Esophagus mucosa (tissue), 1 donor: ENCODE results near the gene MSRB3. TPM values are rescaled to one million over a fixed set of nuclear protein-coding genes. Genes with fewer than 3 reads are reported as not detected.
A peak's percentile ranks its signal among the peaks of the same experiment; 100 is the strongest.
"Not testable (repeated sequence)": the region's sequence is repeated elsewhere in the genome, so short reads cannot be mapped to it uniquely, and the experiment has no call there.

Experiments used
- ATAC-seq: fragments of 200-7000 bp; cut with Tn5 transposase; one replicate; pipeline ENCODE4 v1.9.1; 2020
- total RNA-seq: library from RNA; stranded (reverse); gene quantifications from one replicate; pipeline ENCODE4 v1.2.4, GENCODE V29; 2023
- donor health status: DM: yes; HTN: yes; CAD: no.

MSRB3 gene
- total RNA-seq, 1 donor from 2014 or later = 3.6 TPM

DNA sequence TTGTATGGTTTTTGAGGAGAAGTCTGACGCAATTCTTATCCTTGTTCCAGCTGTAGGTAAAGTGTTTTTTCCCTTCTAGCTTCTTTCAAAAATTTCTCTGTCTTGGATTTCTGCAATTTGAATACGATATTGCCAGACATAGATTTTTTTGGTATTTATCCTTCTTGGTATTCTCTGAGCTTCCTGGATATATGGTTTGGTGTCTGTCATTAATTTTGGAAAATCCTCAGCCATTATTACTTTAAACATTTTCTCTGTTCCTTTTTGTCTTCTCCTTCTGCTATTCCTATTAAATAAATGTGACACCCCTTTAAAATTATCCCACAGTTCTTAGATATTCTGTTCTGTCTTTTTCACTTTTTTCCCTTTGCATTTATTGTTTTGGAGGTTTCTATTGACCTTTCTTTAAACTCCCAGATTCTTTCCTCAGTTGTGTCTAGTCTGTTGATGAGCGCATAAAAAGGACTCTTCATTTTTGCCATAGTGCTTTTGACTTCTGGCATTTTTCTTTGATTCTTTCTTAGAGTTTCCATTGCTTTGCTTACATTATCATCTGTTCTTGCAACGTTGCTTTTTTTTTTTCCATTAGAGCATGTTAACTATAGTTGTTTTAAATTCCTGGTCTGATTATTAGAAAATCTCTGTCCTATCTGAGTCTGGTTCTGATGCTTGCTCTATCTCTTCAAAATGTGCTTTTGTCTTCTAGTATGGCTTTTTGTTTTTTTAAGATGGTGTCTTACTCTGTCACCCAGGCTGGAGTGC is 129.1 kb downstream of the MSRB3 start:
- ATAC-seq = no peak

DNA sequence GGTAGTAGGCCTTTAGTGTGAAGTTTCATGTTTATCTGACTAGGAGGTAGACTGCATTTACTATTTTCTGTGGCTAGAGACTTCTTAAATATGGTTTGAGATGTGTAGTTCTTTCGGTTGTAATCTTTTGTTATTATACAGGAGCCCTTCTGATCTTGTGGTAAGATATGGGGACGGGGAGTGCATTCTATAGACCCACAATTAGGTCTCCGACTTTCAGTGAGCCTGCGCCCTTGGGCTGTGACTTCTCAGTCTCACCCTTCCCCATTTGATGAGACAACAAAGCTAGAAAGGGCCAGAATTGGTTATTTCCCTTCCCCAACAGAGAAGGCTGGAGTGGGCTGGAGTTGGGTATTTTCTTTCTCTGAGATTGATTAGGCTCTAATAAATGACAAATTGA is 130.0 kb downstream of the MSRB3 start:
- no peak for ATAC-seq

DNA sequence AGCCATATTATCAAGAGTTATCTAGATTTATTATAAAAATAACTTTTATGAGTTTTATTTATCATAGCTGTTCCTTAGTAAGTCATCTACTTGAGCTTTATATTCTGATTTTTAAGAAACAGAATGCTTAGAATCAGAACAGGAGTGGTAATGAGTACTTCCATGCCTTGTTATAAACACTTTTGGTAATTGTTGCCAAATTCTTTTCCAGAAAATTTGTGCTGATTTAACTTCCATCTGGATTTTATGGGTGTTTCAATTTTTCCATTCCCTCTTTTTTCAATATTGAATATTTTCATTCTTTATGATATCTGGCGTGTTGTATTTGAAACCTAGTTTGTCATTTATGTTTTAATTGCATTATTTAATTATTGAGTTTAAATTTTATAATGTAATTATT is 131.2 kb downstream of the MSRB3 start:
- ATAC-seq = no peak

DNA sequence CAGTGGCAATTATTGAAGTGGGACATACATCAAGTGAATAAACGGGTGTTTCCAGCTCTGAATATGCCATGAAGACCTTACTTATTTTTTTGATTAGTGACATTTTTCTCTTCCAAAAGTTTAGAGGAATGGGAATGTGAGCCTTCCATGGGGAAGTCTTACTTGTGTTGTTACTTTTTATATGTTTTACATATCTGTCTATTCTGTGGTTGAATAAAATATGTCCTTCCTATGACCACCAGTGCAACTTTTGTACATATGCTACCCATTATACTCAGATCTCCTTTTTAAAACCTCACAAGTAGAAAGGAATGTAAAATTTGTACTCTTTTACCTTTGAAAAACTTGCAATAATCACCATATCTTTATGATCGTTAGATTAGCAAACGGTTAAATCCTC is 132.7 kb downstream of the MSRB3 start:
- ATAC-seq = no peak

DNA sequence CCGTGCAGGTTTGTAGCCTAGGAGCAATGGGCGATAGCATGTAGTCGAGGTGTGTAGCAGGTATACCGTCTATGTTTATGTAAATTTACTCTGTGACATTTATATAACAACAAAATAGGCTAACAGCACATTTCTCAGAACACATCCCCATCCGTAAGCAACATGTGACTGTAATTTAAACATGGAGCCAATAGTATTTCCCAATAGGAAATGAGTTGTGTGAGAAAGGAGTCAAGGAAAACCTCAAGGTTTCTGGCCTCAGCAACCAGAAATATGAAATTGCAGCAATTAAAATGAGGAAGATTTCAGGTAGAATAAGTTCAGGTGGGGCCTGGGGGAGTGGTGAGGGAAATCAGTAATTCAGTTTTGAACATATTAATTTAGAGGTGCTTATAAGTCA is 136.0 kb downstream of the MSRB3 start:
- no peak for ATAC-seq

DNA sequence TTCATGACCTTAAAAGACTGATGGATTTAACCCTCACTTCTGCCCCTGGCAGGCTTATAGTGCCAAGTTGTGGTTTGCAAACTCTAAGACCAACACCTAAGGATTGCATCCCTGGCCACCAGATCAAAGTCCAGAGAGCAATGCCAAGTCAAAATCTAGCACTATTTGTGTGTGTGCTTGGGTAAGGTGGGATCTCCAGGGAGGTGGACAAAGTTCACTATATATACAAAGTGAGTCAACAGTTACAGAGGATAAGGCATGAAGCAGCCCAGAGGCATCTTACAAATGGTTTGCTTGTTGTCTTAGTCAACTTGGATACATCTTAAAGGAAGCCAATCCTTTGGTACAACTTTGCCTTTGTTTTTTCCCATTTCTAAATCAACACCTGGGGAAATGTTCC is 137.3 kb downstream of the MSRB3 start:
- ATAC-seq = no peak

DNA sequence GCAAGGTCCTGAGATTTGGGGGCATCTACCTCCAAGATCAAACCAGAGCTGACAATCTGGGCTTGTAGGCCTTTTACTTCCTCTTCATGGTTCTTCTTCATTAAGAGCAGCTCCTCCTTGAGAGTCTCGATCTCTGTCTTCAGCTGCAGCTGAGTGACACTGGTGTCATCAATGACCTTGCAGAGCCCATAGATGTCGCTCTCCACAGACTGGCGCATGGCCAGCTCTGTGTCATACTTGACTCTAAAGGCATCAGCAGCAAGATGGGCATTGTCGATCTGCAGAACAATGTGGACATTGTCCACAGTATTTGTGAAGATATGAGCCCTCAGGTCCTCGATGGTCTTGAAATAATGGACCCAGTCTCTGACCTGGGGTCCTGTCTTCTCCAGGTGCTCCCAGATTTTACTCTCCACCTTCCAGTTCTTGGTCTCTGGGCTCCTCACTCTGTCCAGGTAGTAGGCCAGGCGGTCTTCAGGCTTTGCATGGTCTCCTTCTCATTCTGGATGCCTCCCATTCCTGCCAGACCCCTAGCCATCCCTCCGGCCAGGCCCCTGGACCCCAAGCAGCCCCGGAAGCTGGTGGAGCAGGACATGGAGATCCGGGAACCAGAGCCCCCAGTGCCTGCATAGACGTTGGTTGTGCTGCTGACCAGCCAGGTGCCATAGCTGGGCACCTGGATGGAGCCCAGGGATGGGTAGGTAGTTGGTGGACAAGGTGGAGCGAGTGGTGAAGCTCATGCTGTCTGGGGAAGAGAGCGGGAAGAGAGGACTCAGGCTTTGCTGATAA is 141.0 kb downstream of the MSRB3 start:
- ATAC-seq = no peak

DNA sequence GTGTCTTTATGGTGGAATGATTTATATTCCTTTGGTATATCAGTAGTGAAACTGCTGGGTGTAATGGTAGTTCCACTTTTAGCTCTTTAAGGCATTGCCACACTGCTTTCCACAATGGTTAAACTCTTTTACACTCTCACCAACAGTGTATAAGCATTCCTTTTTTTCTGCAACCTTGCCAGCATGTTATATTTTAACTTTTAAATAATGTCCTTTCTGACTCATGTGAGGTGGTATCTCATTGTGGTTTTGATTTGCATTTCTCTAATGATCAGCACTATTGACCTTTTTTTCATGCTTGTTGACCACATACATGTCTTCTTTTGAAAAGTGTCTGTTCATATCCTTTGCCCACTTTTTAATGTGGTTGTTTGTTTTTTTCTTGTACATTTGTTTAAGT is 142.5 kb downstream of the MSRB3 start:
- no peak for ATAC-seq

DNA sequence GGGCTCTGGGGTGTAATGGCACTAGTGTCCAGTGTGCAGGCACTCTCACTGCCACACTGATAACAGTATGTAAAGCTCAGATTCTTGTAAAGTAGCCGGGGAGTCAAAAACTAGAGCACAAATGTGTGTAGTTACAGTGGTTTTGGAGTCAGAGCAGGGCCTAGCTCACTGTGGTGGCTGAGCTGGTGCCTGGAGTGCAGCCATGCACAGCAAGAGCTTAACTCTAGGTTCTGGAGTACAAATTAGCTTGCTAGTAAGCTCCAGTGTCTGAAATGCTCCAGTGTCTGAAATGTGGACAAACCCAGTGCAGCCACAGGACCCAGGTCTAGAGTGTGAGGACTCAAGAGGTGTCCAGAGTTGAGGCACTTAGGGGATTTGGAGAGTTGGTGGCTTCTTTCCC is 149.2 kb downstream of the MSRB3 start:
- no peak for ATAC-seq

DNA sequence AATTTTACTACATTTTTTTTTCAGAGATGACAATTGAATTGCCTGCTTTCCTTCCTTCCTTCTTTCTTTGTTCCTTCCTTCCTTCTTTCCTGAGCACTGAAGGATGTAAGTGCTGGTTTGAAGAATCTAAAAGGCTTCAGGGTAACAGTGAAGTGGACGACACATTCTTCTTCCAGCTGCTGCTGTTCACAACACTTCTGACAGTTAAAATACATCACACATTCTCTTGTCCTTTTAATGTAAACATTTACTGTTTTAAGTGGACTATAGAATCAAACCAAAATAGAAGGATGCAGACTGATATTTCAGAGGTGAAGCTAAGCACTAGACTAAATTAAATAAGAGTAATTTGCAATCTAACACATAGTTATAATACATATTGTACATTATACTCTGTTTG is 151.5 kb downstream of the MSRB3 start:
- ATAC-seq = no peak

DNA sequence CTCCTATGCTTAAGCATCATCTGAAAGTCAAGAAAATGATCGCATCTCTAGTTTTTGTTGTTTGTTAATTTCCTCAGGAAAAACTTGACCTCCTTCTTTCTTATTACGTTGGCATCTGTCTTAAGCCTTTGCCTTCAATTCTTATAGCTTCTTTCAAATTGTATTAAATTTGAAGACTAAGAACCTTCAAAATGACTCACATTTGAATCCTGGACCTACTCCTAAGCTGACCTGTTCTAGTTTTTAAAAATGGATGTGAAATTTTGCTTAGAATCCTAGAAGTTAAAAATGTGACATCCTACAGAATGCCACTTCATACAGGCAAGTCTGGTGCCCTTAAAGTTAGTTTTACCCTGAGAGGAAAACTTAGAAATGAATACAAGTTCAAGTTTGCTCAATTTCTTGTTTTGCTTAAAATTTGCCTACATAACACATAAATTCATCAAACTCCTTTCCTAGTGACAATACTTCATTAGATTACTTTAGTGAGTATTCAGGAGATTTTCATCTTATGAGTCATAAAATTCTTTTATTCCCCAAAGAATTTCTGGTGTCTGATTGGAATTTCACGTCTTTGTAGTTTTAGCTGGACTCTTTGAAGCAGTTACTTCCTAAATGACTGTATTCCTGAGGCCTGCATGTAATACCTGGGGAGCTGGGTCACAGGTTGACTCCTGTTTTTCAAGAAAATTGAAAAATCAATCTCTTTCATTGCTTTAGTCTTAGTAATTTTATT is 152.3 kb downstream of the MSRB3 start:
- ATAC-seq = no peak

DNA sequence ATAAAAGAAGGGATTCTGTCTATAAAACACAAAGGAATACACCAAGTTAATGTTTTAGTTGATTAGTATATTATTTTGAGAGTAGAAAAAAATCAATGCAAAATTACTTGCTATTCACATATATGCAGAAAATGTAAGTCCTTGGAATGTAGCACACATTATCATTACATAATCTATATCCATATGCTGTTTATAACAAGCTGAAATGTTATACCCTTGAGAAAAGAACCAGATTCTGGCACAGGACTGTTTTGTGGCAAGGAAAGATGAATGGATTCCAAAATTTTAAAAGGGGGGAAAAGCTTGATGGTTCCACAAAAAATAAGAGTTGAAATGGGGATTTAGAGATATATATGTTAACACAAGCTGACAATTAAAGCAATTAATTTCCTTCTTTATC is 153.6 kb downstream of the MSRB3 start:
- no peak for ATAC-seq

DNA sequence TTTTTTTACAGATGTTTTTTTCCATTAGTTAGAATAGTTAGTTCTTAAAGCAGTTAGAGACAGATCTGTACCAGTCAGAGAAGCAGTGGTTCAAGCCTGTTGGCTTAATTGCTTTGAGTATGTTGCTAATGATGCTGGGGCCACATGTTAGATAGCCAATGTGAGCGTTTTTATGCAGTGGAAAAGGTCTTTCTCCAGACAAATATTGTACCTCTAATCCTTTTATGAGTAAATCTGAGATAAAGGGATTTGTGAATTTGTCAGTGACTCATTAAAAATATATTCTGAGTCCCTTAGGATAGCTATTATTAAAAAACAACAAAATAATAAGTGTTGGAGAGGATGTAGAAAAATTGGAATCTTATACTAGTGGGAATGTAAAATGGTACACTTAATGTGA is 154.2 kb downstream of the MSRB3 start:
- no peak for ATAC-seq

DNA sequence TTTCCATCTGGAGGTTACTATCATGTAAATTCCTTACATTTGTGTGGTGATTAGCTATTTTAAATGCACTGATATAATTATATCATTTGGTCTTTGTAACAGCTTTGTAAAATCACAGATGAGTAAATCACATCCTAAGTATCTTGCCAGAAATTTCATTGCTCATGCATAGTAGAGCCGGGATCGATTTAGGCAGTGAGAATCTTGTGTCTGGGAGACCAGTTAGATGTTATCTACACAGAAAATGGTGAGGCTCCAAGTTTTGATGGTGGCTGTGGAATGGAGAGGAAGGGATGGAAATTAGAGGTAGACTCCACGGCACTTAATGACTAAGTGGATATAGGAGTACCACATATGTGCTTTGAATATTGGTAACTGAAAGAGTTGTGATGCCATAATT is 156.3 kb downstream of the MSRB3 start:
- ATAC-seq = no peak

DNA sequence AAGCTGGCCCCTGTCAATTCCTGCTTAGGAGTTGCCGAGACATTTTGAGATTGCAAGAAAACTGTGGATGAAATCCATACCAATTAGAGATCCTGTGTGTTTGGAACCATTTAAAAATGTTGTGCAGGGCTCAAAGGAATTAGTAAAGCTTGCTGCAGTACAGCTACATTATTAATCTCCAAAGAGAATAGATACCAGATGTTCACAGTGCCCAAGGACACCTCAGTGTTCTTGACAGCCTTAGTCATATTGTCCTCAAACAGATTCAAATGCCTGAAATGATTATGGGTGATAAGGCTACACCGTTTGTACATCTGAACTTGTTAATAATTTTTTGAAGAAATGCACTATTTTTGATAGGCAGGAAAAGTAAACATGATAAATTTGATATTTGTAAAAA is 164.6 kb downstream of the MSRB3 start:
- ATAC-seq = no peak

DNA sequence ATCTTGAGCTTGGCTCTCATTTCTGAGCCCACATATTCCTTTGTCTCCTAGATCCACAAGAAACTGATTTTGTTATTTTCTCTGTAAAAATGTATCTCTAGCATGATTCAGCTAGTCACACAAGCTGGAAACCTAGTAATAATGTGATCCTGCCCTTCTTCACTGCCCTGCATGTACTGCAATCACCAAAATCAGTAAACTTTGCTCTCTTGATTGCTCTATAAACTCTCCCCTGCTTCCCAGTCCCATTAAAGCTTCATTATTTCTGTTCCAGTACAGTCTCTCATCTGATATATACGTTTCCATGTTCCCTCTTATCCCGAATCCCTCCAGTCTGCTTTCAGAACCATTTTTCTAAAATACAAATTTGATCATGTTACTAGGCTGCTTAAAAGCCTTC is 166.5 kb downstream of the MSRB3 start:
- ATAC-seq = no peak

DNA sequence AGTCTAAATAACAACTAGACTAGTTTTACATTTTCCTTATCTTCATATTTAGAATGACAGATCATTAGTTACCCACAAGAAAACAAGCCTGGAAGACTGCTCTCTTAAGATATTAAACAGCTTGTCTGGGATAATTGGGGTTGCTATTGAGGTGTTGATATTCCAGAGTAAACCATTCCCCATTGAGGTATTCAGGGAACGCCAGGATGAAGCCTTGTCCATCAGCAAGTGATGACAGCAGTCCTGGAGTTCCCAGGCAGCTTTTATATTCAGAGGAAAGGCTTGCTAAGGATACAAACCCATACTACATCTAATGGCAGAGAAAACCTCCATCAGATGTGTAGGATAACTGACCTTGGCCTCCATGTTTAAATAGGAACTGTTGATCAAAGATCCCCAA is 168.4 kb downstream of the MSRB3 start:
- ATAC-seq = no peak

DNA sequence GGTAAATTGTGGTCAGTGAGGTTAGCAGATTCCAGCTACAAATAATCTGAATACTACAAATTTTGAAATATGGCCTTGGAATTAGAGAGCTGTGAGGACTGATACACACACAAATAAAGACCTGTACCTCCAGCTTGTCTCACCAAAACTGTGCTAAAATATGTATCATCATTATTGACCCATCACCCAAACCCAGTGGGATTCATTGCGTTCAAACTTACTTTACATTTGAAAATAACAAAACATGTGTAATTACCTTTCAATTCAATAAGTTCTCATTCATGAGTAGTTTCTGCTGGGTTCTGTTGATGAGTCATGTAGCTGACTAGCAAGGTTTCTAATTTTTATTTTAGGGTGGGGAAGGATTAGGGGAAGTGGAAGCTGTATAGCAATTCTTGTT is 170.9 kb downstream of the MSRB3 start:
- ATAC-seq = peak; percentile 47

DNA sequence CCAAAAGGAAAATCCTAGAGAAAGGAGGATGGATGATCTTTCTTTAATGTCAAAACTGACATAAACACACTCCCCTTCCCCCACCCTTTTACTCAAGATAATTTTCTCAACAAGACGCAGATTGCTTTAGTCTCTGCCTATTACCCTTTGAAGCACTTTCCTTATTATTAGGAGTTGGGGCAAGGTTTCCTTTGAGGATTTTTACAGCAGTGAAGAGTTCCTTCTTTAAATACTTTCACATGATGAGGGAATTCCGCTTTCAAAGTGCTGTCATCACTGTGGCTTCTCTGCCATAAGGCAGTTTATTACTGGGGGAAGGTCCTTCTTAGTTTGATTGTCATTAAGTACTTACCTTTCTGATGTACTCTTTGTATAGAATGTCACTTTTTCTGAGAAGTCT is 172.1 kb downstream of the MSRB3 start:
- ATAC-seq = no peak

DNA sequence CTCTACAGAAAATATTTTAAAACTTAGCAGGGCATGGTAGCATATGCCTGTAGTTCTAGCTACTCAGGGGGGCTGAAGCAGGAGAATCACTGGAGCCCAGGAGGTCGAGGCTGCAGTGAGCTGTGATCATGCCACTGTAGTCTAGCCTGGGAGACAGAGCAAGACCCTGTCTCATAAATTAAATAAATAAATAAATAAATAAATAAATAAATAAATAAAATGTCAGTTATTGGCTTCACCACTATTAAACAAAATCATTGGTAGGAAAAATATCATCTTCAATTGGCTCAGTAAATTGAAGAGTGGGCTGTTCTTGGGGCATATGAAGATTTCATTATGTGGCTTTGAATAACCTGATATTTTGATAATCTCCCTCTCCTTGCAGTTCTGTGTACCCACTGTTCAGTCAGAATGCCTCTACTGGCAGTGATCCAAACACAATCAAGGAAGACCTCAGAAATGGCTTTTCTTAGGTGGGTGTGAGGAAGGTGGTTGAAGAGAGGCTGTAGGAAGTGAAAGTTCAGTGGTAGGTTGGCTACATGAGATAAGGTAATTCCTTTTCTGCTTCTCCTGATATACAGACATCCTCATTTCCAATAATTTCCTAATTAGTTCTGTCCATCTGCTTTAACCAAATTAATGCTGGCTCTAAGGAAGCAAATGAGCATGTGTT is 175.8 kb downstream of the MSRB3 start:
- no peak for ATAC-seq

DNA sequence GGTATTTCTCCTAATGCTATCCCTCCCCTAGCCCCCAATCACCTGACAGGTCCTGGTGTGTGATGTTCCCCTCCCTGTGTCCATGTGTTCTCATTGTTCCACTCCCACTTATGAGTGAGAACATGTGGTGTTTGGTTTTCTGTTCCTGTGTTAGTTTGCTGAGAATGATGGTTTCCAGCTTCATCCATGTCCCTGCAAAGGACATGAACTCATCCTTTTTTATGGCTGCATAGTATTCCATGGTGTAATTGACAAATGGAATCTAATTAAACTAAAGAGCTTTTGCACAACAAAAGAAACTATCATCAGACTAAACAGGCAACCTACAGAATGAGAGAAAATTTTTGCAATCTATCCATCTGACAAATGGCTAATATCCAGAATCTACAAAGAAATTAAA is 178.9 kb downstream of the MSRB3 start:
- ATAC-seq = not testable (repeated sequence)

DNA sequence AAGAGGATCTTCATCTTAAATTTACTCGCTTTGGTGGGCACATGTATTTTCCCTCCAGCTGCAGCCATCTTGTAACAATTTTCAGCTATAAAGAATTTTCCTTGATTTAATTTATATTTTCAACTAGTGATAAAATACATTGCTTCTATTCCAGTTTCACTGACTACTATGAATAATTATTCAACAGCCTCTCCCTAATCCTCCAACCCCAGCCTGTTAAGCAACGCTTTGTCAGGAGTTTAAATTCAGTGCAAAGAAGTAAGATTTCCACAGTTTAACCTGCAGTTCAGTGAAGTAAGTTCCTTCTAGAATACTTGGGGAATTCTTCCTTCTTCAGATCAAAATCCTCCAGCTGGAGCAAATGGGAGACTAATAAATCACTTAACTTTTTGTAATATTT is 180.2 kb downstream of the MSRB3 start:
- no peak for ATAC-seq

DNA sequence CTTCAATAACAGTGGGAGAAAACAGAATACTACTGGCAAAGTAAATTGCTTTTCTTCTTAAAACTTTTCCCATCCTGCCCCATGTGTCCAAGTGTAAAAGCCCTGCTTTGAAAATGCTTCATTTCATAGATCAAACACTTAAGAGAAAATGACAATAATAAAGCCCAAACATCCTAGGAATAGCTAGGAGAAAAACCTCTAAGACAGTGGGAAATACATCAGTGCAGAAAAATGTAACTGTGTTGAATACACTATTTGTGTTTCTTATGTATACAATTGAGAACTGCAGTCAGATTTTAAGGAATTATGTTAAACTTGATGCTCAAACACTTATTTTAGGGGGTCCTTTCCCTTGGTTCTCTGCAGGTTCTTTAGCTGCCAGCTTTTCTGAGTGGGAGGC is 181.1 kb downstream of the MSRB3 start:
- no peak for ATAC-seq
